ENCODE data around the gene DNM2. TPM values are rescaled to one million over a fixed set of nuclear protein-coding genes. Genes with fewer than 3 reads are reported as not detected.

Gene DNM2
- total and polyA plus RNA-seq, 9 of the 15 experiments (the other 6 are each of a cell fraction or from before 2014, with no cell fraction given): 2.2 to 161 (median 72.6) TPM

DNA sequence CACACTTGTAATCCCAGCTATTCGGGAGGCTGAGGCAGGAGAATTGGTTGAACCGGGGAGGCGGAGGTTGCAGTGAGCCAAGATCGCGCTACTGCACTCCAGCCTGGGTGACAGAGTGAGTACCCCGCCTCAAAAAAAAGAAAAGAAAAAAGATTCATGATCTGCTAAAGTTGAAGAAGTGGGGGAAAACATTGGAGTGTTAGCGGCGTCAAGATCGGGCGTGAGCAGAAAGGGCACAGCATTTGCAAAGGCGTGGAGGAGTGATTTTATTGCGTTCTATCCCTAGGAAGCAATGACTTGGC lies 874 bp upstream of the DNM2 start (continued):
- TF ChIP-seq YY1 (IDR thresholded peaks at IDR 0.05; ENCODE audit: borderline replicate concordance in 1 of 3, control insufficient read depth in 1 of 3, extremely low read depth in 1 of 3, insufficient read depth in 3 of 3, insufficient read length in 1 of 3, insufficient replicate concordance in 2 of 3, low read depth in 1 of 3, low read length in 2 of 3) (peak in 1 of 3 experiments; percentile 12), ZNF232 (CRISPR knock-in tag; IDR thresholded peaks at IDR 0.05) (no peak), ZNF395 (CRISPR knock-in tag; IDR thresholded peaks at IDR 0.05) (no peak), GATAD2A (IDR thresholded peaks at IDR 0.05) (no peak), NBN (IDR thresholded peaks at IDR 0.05; ENCODE audit: low read depth) (0 out of 2 replicates have a peak, but pooled peaks have one; percentile 19), JUN (IDR thresholded peaks at IDR 0.05; ENCODE audit: borderline replicate concordance, low read depth, low read length) (no peak), JUN (CRISPR knock-in tag; IDR thresholded peaks at IDR 0.05; ENCODE audit: borderline replicate concordance) (no peak), IRF2 (CRISPR knock-in tag; IDR thresholded peaks at IDR 0.05) (no peak), TOE1 (IDR thresholded peaks at IDR 0.05; ENCODE audit: borderline replicate concordance) (0 out of 2 replicates have a peak, but pooled peaks have one; percentile 18), TOE1 (CRISPR knock-in tag; IDR thresholded peaks at IDR 0.05; ENCODE audit: borderline replicate concordance, low read depth) (no peak), ZNF224 (CRISPR knock-in tag; IDR thresholded peaks at IDR 0.05) (no peak), ARID1B (IDR thresholded peaks at IDR 0.05) (no peak), GTF2B (IDR thresholded peaks at IDR 0.05; ENCODE audit: extremely low read depth, insufficient read length) (no peak), MBD2 (IDR thresholded peaks at IDR 0.05; ENCODE audit: borderline replicate concordance, low read depth) (no peak), PHB2 (IDR thresholded peaks at IDR 0.05; ENCODE audit: low read depth) (peak; percentile 27; the same call in 1 of the 2 replicates), ZNF639 (CRISPR knock-in tag; conservative IDR thresholded peaks at IDR 0.05 in 1 of 2, IDR thresholded peaks at IDR 0.05 in 1 of 2) (no peak), LARP7 (IDR thresholded peaks at IDR 0.05) (0 out of 2 replicates have a peak, but pooled peaks have one; percentile 23)
- TF ChIP-seq, protein P1, sequence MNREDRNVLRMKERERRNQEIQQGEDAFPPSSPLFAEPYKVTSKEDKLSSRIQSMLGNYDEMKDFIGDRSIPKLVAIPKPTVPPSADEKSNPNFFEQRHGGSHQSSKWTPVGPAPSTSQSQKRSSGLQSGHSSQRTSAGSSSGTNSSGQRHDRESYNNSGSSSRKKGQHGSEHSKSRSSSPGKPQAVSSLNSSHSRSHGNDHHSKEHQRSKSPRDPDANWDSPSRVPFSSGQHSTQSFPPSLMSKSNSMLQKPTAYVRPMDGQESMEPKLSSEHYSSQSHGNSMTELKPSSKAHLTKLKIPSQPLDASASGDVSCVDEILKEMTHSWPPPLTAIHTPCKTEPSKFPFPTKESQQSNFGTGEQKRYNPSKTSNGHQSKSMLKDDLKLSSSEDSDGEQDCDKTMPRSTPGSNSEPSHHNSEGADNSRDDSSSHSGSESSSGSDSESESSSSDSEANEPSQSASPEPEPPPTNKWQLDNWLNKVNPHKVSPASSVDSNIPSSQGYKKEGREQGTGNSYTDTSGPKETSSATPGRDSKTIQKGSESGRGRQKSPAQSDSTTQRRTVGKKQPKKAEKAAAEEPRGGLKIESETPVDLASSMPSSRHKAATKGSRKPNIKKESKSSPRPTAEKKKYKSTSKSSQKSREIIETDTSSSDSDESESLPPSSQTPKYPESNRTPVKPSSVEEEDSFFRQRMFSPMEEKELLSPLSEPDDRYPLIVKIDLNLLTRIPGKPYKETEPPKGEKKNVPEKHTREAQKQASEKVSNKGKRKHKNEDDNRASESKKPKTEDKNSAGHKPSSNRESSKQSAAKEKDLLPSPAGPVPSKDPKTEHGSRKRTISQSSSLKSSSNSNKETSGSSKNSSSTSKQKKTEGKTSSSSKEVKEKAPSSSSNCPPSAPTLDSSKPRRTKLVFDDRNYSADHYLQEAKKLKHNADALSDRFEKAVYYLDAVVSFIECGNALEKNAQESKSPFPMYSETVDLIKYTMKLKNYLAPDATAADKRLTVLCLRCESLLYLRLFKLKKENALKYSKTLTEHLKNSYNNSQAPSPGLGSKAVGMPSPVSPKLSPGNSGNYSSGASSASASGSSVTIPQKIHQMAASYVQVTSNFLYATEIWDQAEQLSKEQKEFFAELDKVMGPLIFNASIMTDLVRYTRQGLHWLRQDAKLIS (CRISPR knock-in tag; IDR thresholded peaks at IDR 0.05): no peak
- TF ChIP-seq, protein P2, sequence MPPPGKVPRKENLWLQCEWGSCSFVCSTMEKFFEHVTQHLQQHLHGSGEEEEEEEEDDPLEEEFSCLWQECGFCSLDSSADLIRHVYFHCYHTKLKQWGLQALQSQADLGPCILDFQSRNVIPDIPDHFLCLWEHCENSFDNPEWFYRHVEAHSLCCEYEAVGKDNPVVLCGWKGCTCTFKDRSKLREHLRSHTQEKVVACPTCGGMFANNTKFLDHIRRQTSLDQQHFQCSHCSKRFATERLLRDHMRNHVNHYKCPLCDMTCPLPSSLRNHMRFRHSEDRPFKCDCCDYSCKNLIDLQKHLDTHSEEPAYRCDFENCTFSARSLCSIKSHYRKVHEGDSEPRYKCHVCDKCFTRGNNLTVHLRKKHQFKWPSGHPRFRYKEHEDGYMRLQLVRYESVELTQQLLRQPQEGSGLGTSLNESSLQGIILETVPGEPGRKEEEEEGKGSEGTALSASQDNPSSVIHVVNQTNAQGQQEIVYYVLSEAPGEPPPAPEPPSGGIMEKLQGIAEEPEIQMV (tag; conservative IDR thresholded peaks at IDR 0.05; ENCODE audit: low read depth): 0 out of 2 replicates have a peak, but pooled peaks have one; percentile 22
